HepG2 (cell line): ENCODE results near the gene DOHH. TPM values are rescaled to one million over a fixed set of nuclear protein-coding genes. Genes with fewer than 3 reads are reported as not detected.

Experiments used
- ATAC-seq: fragments of 200-7000 bp; cut with Tn5 transposase; 3 replicates; pipeline ENCODE4 v1.9.1; 2020; ENCODE audit warnings: mild to moderate bottlenecking, moderate library complexity
- BruUV-seq: library from RNA; stranded (reverse); fragments of 400-500 nt; replicated peaks from 2 replicates; lab custom pipeline; 2021; lab: Mats Ljungman, UMichigan
- CTCF ChIA-PET: fragments of 300-600 bp; formaldehyde crosslinking; extraction: SDS; loops from one replicate; lab custom pipeline; 2021; ENCODE audit warnings: low total read pairs, inconsistent platforms, low intra/inter-chr PET ratio; lab: Yijun Ruan, JAX
- POLR2A ChIA-PET: fragments of 350-600 bp; sonication (Branson Sonifier 250); formaldehyde crosslinking; loops from one replicate; lab custom pipeline; 2020; ENCODE audit warnings: antibody characterized with exemption, inconsistent platforms; lab: Yijun Ruan, JAX
- DNase-seq: peaks from one replicate; pipeline ENCODE4 v3.0.0-alpha.2; 2015; ENCODE audit warnings: low spot score
- FAIRE-seq: peaks from 3 replicates; lab custom pipeline; 2011; peaks lifted over from hg19 to GRCh38; lab: Jason Lieb, UNC
- H2AFZ ChIP-seq: one replicate; pipeline ENCODE4 v1.6.1; 2011; ENCODE audit warnings: low read length, inconsistent platforms
- H3K27ac ChIP-seq: fragments of 300-600 bp; 3 replicates; pipeline ENCODE4 v1.8.0; 2011; ENCODE audit warnings: mixed run types, mild to moderate bottlenecking, mixed read lengths, low read length, inconsistent platforms; ENCODE audit not compliant: insufficient read depth; ENCODE audit errors: extremely low read length
- H3K27me3 ChIP-seq, 2 experiments: fragments of 200-600 bp in 1 of 2; 2 replicates in 1 of 2; 3 replicates in 1 of 2; pipeline versions ENCODE4 v1.6.0 to v1.8.0; 2011; ENCODE audit warnings: low read length in 2 of 2, mild to moderate bottlenecking in 2 of 2, moderate library complexity in 2 of 2, inconsistent platforms in 1 of 2; ENCODE audit not compliant: insufficient read depth in 2 of 2, control insufficient read depth in 1 of 2
- H3K36me3 ChIP-seq, 2 experiments: fragments of 200-600 bp in 1 of 2; replicated peaks in 1 of 2; 2 replicates in 1 of 2; 3 replicates in 1 of 2; pipeline versions ENCODE4 v1.5.1 to v1.8.0; 2011; ENCODE audit warnings: low read length in 2 of 2, inconsistent platforms in 1 of 2; ENCODE audit not compliant: insufficient read depth in 2 of 2, control insufficient read depth in 1 of 2
- H3K4me1 ChIP-seq: 2 replicates; pipeline ENCODE4 v1.5.1; 2012; ENCODE audit warnings: low read length, inconsistent platforms; ENCODE audit not compliant: insufficient read depth
- H3K4me2 ChIP-seq: 2 replicates; pipeline ENCODE4 v1.6.0; 2011; ENCODE audit warnings: low read depth, low read length, inconsistent platforms
- H3K4me3 ChIP-seq, 3 experiments: fragments of 200-600 bp in 1 of 3; sonication (generic), shearing (Covaris generic) in 1 of 3; replicated peaks in 1 of 3; 2 replicates each; pipeline ENCODE4 v1.5.1; 2011 to 2016; ENCODE audit warnings: low read length in 3 of 3, inconsistent platforms in 2 of 3, low read depth in 2 of 3, mild to moderate bottlenecking in 2 of 3, control low read depth in 1 of 3, mixed read lengths in 1 of 3; ENCODE audit not compliant: insufficient read depth in 1 of 3
- H3K79me2 ChIP-seq: one replicate; pipeline ENCODE4 v1.6.1; 2011; ENCODE audit warnings: low read length, inconsistent platforms; ENCODE audit not compliant: insufficient read depth
- H3K9ac ChIP-seq: 2 replicates; pipeline ENCODE4 v1.6.0; 2011; ENCODE audit warnings: mild to moderate bottlenecking, low read depth, low read length, inconsistent platforms; ENCODE audit not compliant: insufficient read depth
- H3K9me3 ChIP-seq: 2 replicates; pipeline ENCODE4 v1.5.1; 2012; ENCODE audit warnings: mild to moderate bottlenecking, low read length
- H4K20me1 ChIP-seq: 2 replicates; pipeline ENCODE4 v1.6.0; 2011; ENCODE audit warnings: inconsistent platforms, mild to moderate bottlenecking, low read length, moderate library complexity; ENCODE audit not compliant: insufficient read depth
- AGO2 ChIP-seq: fragments of 200-400 bp; formaldehyde crosslinking; optimal IDR thresholded peaks from 2 replicates; pipeline ENCODE3; 2017; ENCODE audit warnings: mild to moderate bottlenecking, low read depth, low read length, moderate library complexity
- CEBPB ChIP-seq: IDR thresholded peaks from 2 replicates; pipeline ENCODE4 v1.6.1; 2011; ENCODE audit warnings: low read depth, low read length, improper control_type of control experiment, borderline replicate concordance
- LRRFIP1 ChIP-seq: sonication (generic); formaldehyde crosslinking; conservative IDR thresholded peaks from 2 replicates; pipeline ENCODE4 v1.4.0; 2020; ENCODE audit warnings: missing genetic modification reagents
- ZNF10 ChIP-seq: sonication (generic); formaldehyde crosslinking; IDR thresholded peaks from 2 replicates; pipeline ENCODE4 v1.4.0; 2020; ENCODE audit warnings: mild to moderate bottlenecking, low read depth, missing genetic modification reagents, borderline replicate concordance
- ZNF230 ChIP-seq: sonication (generic); formaldehyde crosslinking; IDR thresholded peaks from 2 replicates; pipeline ENCODE4 v1.4.0; 2020; ENCODE audit warnings: mild to moderate bottlenecking, missing genetic modification reagents
- WGBS: methylation state at CpG from one replicate; pipeline ENCODE4 v1.1.6; 2017; ENCODE audit warnings: low lambda C conversion rate; 5-methylcytosine and 5-hydroxymethylcytosine counted together
- in situ Hi-C: cut with HindIII; loops from 2 replicates; pipeline ENCODE4 v1.10.0; 2017; ENCODE audit warnings: low pct_unique_long_range_greater_than_20kb; ENCODE audit not compliant: extremely low pct_ligation_motif_present
- intact Hi-C: fragments of 100-400 bp; cut with micrococcal nuclease; formaldehyde crosslinking; loops from one replicate; pipeline ENCODE4 v1.10.0; 2022; ENCODE audit not compliant: unreplicated experiment
- polyA plus RNA-seq, 8 experiments: library from polyadenylated mRNA; depleted of rRNA in 3 of 8; stranded (reverse) in 7 of 8; unstranded in 1 of 8; fragments of >200 nt; fragmentation: Illumina TruSeq in 4 of 8; extraction: Trizol in 4 of 8; gene quantifications; 2 replicates each; pipeline versions ENCODE4 v1.2.1 to v1.2.3, GENCODE V29; 2011 to 2016; ENCODE audit warnings: low read depth in 4 of 8, missing spikeins in 1 of 8, mixed read lengths in 1 of 8; ENCODE audit not compliant: insufficient read depth in 1 of 8
- total RNA-seq, 5 experiments: library from RNA; depleted of rRNA; stranded (reverse); fragments of >200 nt; fragmentation: Illumina TruSeq; extraction: Trizol; gene quantifications; 2 replicates each; pipeline ENCODE4 v1.2.3, GENCODE V29; 2016; ENCODE audit warnings: low read depth in 1 of 5

Gene DOHH
- total and polyA plus RNA-seq, 2 of the 13 experiments (the other 11 are each of a cell fraction or from before 2014, with no cell fraction given), result 3.5 to 13.7 TPM

DNA sequence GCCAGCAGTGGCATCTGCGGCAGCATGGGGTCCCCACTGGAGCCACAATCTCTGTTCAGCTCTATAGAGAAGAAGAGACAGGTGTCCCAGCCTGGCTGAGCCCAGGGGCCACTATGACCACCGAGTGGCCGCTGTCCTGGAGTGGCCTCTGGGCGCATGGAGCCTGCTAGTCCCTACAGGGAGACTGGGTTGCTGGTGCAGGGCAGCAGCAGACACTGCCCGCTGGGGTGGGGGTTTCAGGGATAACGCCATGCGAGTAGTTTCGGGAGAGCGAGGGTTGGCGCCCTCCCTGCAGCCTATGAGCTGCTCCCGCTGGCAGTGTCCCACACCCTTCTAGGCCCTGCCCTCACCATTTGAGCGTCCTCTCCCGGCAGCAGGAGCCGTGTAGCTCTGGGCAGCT lies 27.6 kb upstream of the DOHH start:
- Histone ChIP-seq H3K9me3 (no peaks in the 10 kb centered on the region), H3K27ac (no peak overlapping the region)
- BruUV-seq, result no TSS peak
- intact Hi-C loops, result no loop called here
- TF ChIP-seq LRRFIP1 (CRISPR knock-in tag) (no peak), AGO2 (peak; percentile 31), ZNF230 (CRISPR knock-in tag) (no peak), ZNF10 (CRISPR knock-in tag) (no peak)
- TF ChIP-seq, all 625 proteins: peak for 1
- peaks cover 27 to 41% of the 10 kb centered on the region in 2 experiments for H3K36me3 ChIP-seq
- no peak overlapping the region for H3K4me3 ChIP-seq
- 100% methylated on average over 11 of the region's 14 CpGs for WGBS
- no peaks in the 10 kb centered on the region for H3K4me1 ChIP-seq
- H2AFZ ChIP-seq, result no peak overlapping the region
- no peak overlapping the region for H3K4me2 ChIP-seq
- H3K9ac ChIP-seq, result no peak overlapping the region
- CTCF ChIA-PET, result no interaction called here
- H3K27me3 ChIP-seq, result no peaks in the 10 kb centered on the region
- H4K20me1 ChIP-seq, result 0 out of 2 replicates have a peak, but pooled peaks cover 2% of the 10 kb centered on the region
- POLR2A ChIA-PET, result no interaction called here
- DNase-seq, result no peak
- ATAC-seq, result no peak
- in situ Hi-C loops, result no loop called here
- H3K79me2 ChIP-seq, result no peaks in the 10 kb centered on the region
- FAIRE-seq, result no peak

DNA sequence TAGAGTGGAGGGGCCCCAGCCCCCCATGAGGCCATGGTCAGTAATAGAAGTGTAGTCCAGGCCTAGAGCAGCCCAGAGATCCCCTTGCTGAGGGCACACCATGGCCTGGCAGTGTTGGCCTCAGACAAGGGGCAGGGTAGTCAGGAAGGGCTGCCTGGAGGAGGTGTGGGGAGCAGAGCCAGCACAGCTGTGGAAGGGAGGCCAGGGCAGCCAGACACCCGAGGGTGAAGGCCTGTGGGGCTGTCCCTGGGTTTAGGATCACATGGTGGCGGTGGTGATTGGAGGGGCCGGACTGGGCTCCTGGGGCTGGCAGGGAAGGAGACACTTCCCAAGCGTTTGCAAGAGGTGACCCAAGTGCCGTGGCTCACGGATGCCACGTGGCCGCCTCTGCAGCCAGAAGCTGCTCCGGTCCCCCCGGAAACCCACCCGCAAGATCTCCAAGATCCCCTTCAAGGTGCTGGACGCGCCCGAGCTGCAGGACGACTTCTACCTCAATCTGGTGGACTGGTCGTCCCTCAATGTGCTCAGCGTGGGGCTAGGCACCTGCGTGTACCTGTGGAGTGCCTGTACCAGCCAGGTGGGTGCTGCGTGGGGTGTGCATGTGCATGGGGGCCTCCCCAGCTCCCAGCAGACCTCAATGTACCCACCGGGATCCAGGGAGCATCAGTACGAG lies 26.9 kb upstream of the DOHH start:
- peaks cover 30 to 41% of the 10 kb centered on the region in 2 experiments for H3K36me3 ChIP-seq
- no peak for FAIRE-seq
- H3K79me2 ChIP-seq, result no peaks in the 10 kb centered on the region

More for the DNA sequence above, 26.9 kb upstream of the DOHH start:
- no peaks in the 10 kb centered on the region for H3K27me3 ChIP-seq
- no peak for ATAC-seq
- TF ChIP-seq CEBPB (no peak), AGO2 (peak; percentile 17)
- H3K27ac ChIP-seq, result no peak overlapping the region
- no peak overlapping the region for H2AFZ ChIP-seq
- 100% methylated on average over 7 of the region's 21 CpGs for WGBS
- DNase-seq, result no peak
- no peaks in the 10 kb centered on the region for H3K4me1 ChIP-seq
- H3K4me3 ChIP-seq, result no peak overlapping the region
- CTCF ChIA-PET, result no interaction called here
- no TSS peak for BruUV-seq
- intact Hi-C loops (no loop called here), in situ Hi-C loops (no loop called here)
- POLR2A ChIA-PET, result no interaction called here
- 0 out of 2 replicates have a peak, but pooled peaks cover 2% of the 10 kb centered on the region for H4K20me1 ChIP-seq
- no peak overlapping the region for H3K4me2 ChIP-seq
- H3K9me3 ChIP-seq, result no peaks in the 10 kb centered on the region
- no peak overlapping the region for H3K9ac ChIP-seq
